Stimulated activated naive B cell treated with anti-CD40 and anti-IgM and Interleukin-4, amounts not matched to agents 10 μg/mL and 1 μg/mL and 100 μg/mL, for 72 hours (primary cell): Measurements from ENCODE around the gene NCOA3.
A peak's percentile ranks its signal among the peaks of the same experiment; 100 is the strongest.

Experiments used
- ATAC-seq, 2 donors: fragments of 150-1000 bp; cut with Tn5 transposase; replicated peaks; 2 replicates each; pipeline ENCODE4 v1.10.0; 2021; ENCODE audit warnings: moderate library complexity in 1 of 2
- DNase-seq: peaks from one replicate; pipeline ENCODE4 v3.0.0; 2021
- H3K27ac Mint-ChIP-seq: one replicate; pipeline ENCODE4 v1.8.0; 2022; ENCODE audit warnings: mild to moderate bottlenecking, mixed read lengths
- H3K27me3 Mint-ChIP-seq, 2 donors: one replicate each; pipeline ENCODE4 v1.8.0; 2022; ENCODE audit warnings: mixed read lengths in 2 of 2
- H3K36me3 Mint-ChIP-seq, 2 donors: one replicate each; pipeline ENCODE4 v1.8.0; 2022; ENCODE audit warnings: mixed read lengths in 2 of 2, mild to moderate bottlenecking in 1 of 2
- H3K4me1 Mint-ChIP-seq, 2 donors: one replicate each; pipeline ENCODE4 v1.8.0; 2022; ENCODE audit warnings: mixed read lengths in 2 of 2, mild to moderate bottlenecking in 1 of 2
- H3K4me3 Mint-ChIP-seq, 2 donors: one replicate each; pipeline ENCODE4 v1.8.0; 2022; ENCODE audit warnings: mild to moderate bottlenecking in 2 of 2, mixed read lengths in 2 of 2, moderate library complexity in 1 of 2
- H3K9me3 Mint-ChIP-seq, 2 donors: one replicate each; pipeline ENCODE4 v1.8.0; 2022; ENCODE audit warnings: mixed read lengths in 2 of 2, mild to moderate bottlenecking in 1 of 2

Gene NCOA3

DNA sequence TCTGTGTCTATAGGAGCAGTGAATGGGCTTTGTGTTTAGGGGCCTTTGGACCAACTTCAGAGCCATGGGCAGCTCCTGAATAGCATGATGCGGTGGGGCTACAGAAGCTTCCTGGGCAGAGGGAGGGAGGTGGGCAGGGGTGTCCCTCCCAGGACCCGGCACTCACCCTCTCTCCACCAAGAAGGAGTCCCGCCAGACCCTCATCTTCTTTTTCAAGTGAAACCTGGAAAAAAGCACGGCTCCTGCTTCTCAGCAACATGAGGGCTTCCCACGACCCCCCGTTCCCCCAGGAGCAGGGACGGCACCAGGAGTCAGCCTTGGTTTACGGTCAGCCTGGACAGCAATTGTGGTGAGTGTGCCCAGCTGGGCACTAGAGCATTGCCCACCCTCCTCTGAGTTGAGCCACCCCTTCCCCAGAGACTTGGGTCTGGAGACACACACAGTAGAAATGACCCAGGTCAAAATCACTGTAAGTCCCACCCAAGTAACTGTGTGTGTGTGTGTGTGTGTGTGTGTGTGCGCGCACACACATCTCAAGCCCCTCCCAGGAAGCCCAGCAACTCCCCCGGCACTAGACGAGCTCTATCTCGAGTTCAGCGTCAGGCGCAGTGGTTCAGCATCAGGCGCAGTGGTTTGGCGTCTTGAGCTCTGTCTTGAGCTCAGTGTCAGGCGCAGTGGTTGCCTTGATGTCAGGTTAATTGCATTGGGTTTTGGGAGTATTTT is 175.4 kb downstream of the NCOA3 start:
- H3K27me3 Mint-ChIP-seq: no peaks in the 10 kb centered on the region
- no peak overlapping the region for H3K27ac Mint-ChIP-seq
- ATAC-seq (no peak), DNase-seq (no peak)
- H3K36me3 Mint-ChIP-seq: no peaks in the 10 kb centered on the region
- no peaks in the 10 kb centered on the region for H3K9me3 Mint-ChIP-seq
- H3K4me1 Mint-ChIP-seq: peaks cover 0 to 1% of the 10 kb centered on the region in 2 donors
- no peak overlapping the region for H3K4me3 Mint-ChIP-seq

GRCh38 chr20:47677635-47678453 is 176.2 kb downstream of the NCOA3 start:
- no peaks in the 10 kb centered on the region for H3K9me3 Mint-ChIP-seq
- H3K36me3 Mint-ChIP-seq: no peaks in the 10 kb centered on the region
- H3K4me1 Mint-ChIP-seq: peaks cover 0 to 1% of the 10 kb centered on the region in 2 donors
- no peaks in the 10 kb centered on the region for H3K27me3 Mint-ChIP-seq
- peak; percentile 51 for DNase-seq
- ATAC-seq: peak; percentile 85 to 90
- H3K4me3 Mint-ChIP-seq: no peak overlapping the region
- H3K27ac Mint-ChIP-seq: peak overlapping the region; percentile 47

GRCh38 chr20:47678536-47678935 is 176.8 kb downstream of the NCOA3 start:
- no peak overlapping the region for H3K27ac Mint-ChIP-seq
- ATAC-seq: no peak

DNA sequence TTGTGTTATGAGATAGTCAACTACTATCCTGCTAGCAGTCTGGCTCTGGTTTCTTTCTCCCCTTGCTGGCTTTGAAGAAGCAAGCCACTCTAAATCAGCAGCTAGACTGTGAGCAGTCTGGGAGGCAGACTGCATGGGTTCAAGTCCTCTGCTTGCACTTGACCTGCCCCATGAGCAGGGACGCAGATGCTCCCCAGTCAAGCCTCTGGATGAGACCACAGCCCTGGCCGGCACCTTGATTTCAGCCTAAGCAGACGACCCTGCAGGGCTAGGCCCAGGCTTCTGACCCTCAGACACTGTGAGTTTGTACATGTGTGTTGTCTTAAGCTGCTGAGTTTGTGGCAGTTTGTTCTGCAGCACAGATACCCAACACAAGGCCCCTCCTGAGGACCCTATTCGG is 177.8 kb downstream of the NCOA3 start:
- peaks cover 0 to 1% of the 10 kb centered on the region in 2 donors for H3K4me1 Mint-ChIP-seq
- DNase-seq (no peak), ATAC-seq (no peak)
- H3K9me3 Mint-ChIP-seq: no peaks in the 10 kb centered on the region
- H3K27ac Mint-ChIP-seq: no peak overlapping the region
- H3K27me3 Mint-ChIP-seq: no peaks in the 10 kb centered on the region
- no peaks in the 10 kb centered on the region for H3K36me3 Mint-ChIP-seq
- no peak overlapping the region for H3K4me3 Mint-ChIP-seq

More at GRCh38 chr20:47678536-47678935, 176.8 kb downstream of the NCOA3 start:
- no peak overlapping the region for H3K4me3 Mint-ChIP-seq
- no peaks in the 10 kb centered on the region for H3K36me3 Mint-ChIP-seq
- peaks cover 0 to 1% of the 10 kb centered on the region in 2 donors for H3K4me1 Mint-ChIP-seq
- no peaks in the 10 kb centered on the region for H3K9me3 Mint-ChIP-seq
- DNase-seq: no peak
- H3K27me3 Mint-ChIP-seq: no peaks in the 10 kb centered on the region

DNA sequence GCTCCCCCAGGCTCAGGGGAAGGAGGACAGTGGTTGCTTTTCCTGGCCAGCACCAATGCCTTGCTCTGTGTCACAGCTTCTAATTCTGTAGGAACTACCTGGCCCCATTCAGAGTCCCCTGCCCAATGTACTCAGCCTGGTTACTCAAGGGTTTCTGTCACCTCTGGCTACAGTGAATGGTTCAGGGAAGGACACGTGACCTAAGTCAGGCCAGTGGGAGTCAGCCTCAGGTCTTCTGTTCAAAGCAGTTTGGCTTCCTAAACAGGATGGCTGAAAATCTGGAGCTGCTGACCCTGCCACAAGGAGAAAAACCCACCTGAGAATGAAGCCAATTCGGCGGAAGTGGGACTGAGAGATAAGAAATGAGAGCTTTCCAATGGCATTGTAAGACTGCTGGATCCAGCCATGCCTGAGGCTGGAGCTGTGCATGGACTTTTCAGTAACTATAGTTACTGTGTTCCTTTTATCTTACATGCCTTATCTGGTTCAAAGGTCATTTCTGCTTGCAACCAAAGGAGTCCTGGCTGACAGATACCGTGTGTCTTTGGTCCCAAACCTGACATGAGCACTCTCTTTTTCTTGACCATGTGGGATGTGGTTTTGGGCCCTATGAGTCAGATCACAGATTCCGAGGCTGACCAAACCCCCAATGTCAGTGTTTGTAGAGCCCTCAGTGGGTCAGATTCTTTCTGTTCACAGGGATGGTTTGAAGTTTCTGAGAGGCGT is 179.3 kb downstream of the NCOA3 start:
- ATAC-seq: no peak
- no peaks in the 10 kb centered on the region for H3K27me3 Mint-ChIP-seq
- no peak overlapping the region for H3K27ac Mint-ChIP-seq
- H3K36me3 Mint-ChIP-seq: no peaks in the 10 kb centered on the region
- peaks cover 0 to 1% of the 10 kb centered on the region in 2 donors for H3K4me1 Mint-ChIP-seq
- no peak for DNase-seq
- H3K4me3 Mint-ChIP-seq: no peak overlapping the region
- no peaks in the 10 kb centered on the region for H3K9me3 Mint-ChIP-seq

GRCh38 chr20:47682028-47682783 is 180.5 kb downstream of the NCOA3 start:
- Mint-ChIP-seq H3K36me3 (no peaks in the 10 kb centered on the region), H3K27ac (no peak overlapping the region), H3K9me3 (no peaks in the 10 kb centered on the region), H3K4me3 (no peak overlapping the region), H3K27me3 (no peaks in the 10 kb centered on the region), H3K4me1 (peaks cover 0 to 1% of the 10 kb centered on the region in 2 donors)
- ATAC-seq (no peak), DNase-seq (no peak)

DNA sequence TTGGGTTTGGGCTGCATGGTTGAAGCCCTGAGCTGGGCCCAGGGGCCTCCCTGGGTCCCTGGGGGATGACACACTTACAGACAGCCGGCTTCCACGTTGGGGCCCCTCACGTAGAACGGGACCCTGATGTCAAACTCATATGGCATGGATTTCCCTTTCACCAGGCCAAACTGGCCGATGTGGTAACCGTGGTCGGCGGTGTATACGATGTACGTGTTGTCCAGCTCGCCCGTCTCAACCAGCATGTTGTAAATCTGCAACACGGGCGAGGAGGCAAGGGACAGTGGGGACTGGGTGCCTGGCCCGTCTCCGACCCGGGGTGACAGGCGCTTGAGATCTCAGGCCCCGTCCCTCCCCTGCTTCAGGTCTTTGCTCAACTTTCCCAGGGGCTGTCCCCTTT is 181.2 kb downstream of the NCOA3 start:
- Mint-ChIP-seq H3K27ac (no peak overlapping the region), H3K27me3 (peaks cover 0 to 7% of the 10 kb centered on the region in 2 donors), H3K4me1 (peaks cover 0 to under 1% of the 10 kb centered on the region in 2 donors), H3K36me3 (peaks cover 0 to 5% of the 10 kb centered on the region in 2 donors), H3K9me3 (peaks cover 0 to 4% of the 10 kb centered on the region in 2 donors), H3K4me3 (no peak overlapping the region)
- no peak for DNase-seq
- no peak for ATAC-seq

- ATAC-seq (no peak), DNase-seq (no peak)
- peaks cover 0 to 6% of the 10 kb centered on the region in 2 donors for H3K9me3 Mint-ChIP-seq
- no peak overlapping the region for H3K27ac Mint-ChIP-seq
- H3K36me3 Mint-ChIP-seq: peaks cover 2 to 5% of the 10 kb centered on the region in 2 donors
- no peak overlapping the region for H3K4me3 Mint-ChIP-seq
- H3K27me3 Mint-ChIP-seq: peaks cover 5 to 8% of the 10 kb centered on the region in 2 donors
- H3K4me1 Mint-ChIP-seq: no peaks in the 10 kb centered on the region
Measured at GRCh38 chr20:47684306-47685080, 182.8 kb downstream of the NCOA3 start.

DNA sequence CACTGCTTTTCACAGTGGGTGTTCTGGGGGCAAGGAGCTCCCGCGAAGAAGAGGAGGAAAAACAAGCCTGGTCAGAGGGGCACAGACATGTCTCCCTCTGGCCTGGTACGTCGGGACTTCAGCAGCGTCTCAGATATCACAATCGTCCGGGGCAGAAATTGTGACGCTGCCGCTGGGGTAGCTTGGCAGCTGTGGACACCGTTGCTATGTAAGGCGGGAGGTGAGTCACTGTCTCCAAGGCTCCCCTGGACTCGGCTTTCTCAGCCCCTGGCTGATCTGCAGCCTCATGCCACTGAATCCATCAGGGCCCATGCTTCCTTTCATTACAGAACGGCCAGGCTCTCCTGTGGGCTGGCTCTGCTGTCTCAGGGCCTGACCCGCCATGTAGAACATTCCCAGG is 184.9 kb downstream of the NCOA3 start:
- Mint-ChIP-seq H3K4me3 (no peak overlapping the region), H3K4me1 (no peaks in the 10 kb centered on the region), H3K27ac (no peak overlapping the region), H3K27me3 (peaks cover 8 to 10% of the 10 kb centered on the region in 2 donors), H3K9me3 (peaks cover 15 to 17% of the 10 kb centered on the region in 2 donors), H3K36me3 (peaks cover 13 to 18% of the 10 kb centered on the region in 2 donors)
- ATAC-seq: no peak
- no peak for DNase-seq

DNA sequence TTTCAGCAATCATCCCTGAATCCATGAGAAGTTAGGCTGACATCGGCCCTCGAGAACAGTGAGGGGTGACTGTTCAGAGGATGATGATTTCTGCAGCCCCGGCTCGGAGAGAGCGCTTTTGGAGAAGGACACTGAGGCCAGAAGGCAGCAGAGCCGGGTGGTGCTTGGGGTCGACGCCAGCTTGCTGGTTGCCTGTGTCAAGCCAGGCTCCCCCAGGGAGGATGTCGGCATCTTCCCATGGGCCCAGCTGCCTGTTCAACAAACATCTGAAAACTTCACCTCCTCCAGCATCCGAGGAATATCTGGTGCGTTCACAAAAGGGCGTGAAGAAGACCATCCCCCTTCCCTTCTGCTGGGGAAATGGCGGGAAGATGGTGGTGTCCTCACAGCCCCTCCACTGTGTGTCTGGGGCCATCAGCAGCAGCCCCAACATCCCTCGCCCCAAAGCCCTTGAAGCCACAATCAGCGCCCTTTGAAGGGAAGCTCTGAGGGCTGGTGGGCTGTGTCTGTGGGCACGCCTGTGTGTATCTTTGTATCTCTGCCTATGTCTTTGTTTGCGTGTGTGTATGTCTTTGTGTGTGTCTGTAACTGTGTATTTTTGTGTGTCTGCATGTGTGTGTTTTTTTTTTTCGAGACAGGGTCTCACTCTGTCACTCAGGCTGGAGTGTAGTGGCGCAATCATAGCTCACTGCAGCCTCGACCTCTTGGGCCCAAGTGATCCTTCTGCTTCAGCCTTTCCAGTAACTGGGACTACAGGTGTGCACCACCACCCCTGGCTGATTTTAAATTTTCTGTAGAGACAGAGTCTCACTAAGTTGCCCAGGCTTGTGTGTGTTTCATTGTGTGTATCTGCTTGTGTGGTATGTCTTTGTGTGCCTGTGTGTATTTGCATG is 185.7 kb downstream of the NCOA3 start:
- Mint-ChIP-seq H3K36me3 (peaks cover 13 to 18% of the 10 kb centered on the region in 2 donors), H3K27me3 (peaks cover 8 to 10% of the 10 kb centered on the region in 2 donors), H3K9me3 (peaks cover 17 to 18% of the 10 kb centered on the region in 2 donors)

GRCh38 chr20:47688385-47689381 is 187.0 kb downstream of the NCOA3 start:
- Mint-ChIP-seq H3K36me3 (peaks cover 13 to 26% of the 10 kb centered on the region in 2 donors), H3K27ac (no peak overlapping the region), H3K4me1 (no peaks in the 10 kb centered on the region), H3K9me3 (peaks cover 24 to 26% of the 10 kb centered on the region in 2 donors), H3K4me3 (no peak overlapping the region), H3K27me3 (peaks cover 8 to 10% of the 10 kb centered on the region in 2 donors)
- no peak for DNase-seq
- no peak for ATAC-seq

More for the DNA sequence above, 185.7 kb downstream of the NCOA3 start:
- Mint-ChIP-seq H3K4me1 (no peaks in the 10 kb centered on the region), H3K4me3 (no peak overlapping the region), H3K27ac (no peak overlapping the region)
- no peak for ATAC-seq
- no peak for DNase-seq
